ENCODE data around the gene AGMO. TPM values are rescaled to one million over a fixed set of nuclear protein-coding genes. Genes with fewer than 3 reads are reported as not detected.

The AGMO gene
- total and polyA plus RNA-seq, 4 donors = 21.6 to 46.6 (median 31.6) TPM

DNA sequence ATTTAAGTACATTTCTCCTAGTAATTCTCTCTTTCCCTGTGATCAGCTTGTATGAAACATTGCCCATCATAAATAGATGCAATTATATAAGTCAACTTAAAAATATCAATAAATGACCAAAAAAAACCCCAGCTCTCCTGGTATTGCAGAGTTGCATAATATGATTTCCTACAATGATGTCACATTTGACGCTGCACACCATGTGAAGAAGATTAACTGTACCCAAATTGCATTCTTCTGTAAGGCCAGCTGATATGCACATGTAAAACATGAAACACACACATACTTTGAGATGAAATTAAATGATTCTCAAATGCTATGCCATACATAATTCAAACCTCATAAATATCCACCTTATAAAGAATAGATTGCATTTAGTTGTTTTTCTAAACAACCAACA, 115.5 kb downstream of the AGMO start:
- Histone ChIP-seq H3K36me3 (ENCODE audit: control insufficient read depth in 4 of 4, insufficient read depth in 3 of 4, low read depth in 1 of 4, low read length in 3 of 4) (no peaks in the 10 kb centered on the region), H3K9me3 (ENCODE audit: control insufficient read depth in 4 of 4, low read length in 3 of 4) (no peaks in the 10 kb centered on the region), H3K27ac (ENCODE audit: low read depth in 1 of 2, low read length in 2 of 2) (no peak overlapping the region), H3K4me3 (ENCODE audit: low read depth in 1 of 3, low read length in 3 of 3) (no peak overlapping the region), H3K9ac (ENCODE audit: low read depth in 1 of 2, low read length in 2 of 2) (no peak overlapping the region), H3K4me1 (ENCODE audit: control insufficient read depth in 4 of 4, insufficient read depth in 4 of 4, low read length in 3 of 4) (no peaks in the 10 kb centered on the region), H3K27me3 (ENCODE audit: control insufficient read depth in 4 of 4, insufficient read depth in 4 of 4, low read length in 3 of 4) (no peaks in the 10 kb centered on the region)
- DNase-seq (ENCODE audit: low spot score) = no peak
- 1% methylated on average over 1 of the region's 1 CpG for WGBS
- TF ChIP-seq YY1 (IDR thresholded peaks at IDR 0.05) (no peak), SP1 (IDR thresholded peaks at IDR 0.05) (no peak)
- TF ChIP-seq, protein P1, sequence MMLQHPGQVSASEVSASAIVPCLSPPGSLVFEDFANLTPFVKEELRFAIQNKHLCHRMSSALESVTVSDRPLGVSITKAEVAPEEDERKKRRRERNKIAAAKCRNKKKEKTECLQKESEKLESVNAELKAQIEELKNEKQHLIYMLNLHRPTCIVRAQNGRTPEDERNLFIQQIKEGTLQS (IDR thresholded peaks at IDR 0.05) = no peak
- TF ChIP-seq, protein P2, sequence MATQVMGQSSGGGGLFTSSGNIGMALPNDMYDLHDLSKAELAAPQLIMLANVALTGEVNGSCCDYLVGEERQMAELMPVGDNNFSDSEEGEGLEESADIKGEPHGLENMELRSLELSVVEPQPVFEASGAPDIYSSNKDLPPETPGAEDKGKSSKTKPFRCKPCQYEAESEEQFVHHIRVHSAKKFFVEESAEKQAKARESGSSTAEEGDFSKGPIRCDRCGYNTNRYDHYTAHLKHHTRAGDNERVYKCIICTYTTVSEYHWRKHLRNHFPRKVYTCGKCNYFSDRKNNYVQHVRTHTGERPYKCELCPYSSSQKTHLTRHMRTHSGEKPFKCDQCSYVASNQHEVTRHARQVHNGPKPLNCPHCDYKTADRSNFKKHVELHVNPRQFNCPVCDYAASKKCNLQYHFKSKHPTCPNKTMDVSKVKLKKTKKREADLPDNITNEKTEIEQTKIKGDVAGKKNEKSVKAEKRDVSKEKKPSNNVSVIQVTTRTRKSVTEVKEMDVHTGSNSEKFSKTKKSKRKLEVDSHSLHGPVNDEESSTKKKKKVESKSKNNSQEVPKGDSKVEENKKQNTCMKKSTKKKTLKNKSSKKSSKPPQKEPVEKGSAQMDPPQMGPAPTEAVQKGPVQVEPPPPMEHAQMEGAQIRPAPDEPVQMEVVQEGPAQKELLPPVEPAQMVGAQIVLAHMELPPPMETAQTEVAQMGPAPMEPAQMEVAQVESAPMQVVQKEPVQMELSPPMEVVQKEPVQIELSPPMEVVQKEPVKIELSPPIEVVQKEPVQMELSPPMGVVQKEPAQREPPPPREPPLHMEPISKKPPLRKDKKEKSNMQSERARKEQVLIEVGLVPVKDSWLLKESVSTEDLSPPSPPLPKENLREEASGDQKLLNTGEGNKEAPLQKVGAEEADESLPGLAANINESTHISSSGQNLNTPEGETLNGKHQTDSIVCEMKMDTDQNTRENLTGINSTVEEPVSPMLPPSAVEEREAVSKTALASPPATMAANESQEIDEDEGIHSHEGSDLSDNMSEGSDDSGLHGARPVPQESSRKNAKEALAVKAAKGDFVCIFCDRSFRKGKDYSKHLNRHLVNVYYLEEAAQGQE (IDR thresholded peaks at IDR 0.05) = no peak
- TF ChIP-seq, protein P3, sequence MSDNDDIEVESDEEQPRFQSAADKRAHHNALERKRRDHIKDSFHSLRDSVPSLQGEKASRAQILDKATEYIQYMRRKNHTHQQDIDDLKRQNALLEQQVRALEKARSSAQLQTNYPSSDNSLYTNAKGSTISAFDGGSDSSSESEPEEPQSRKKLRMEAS (IDR thresholded peaks at IDR 0.05) = no peak

DNA sequence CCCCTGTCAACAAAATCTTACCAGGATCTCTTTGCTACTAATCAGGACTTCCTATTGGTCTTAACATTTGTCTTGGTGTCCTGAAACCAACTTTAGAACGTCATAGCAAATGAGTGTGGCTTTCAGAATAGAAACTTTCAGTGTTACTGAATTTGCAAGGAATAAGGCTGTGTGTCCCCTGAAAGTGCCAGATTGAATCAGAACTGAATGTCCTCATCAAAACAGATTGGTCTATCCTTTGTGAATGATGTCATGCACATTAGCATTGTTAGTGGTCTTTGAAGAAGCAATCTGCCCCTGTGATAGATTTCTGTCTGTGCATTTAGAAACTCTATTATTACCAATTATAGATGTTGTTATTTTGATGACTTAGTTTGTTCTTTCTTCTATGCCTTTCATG, 119.9 kb downstream of the AGMO start:
- TF ChIP-seq FOXA1 (IDR thresholded peaks at IDR 0.05) (no peak), TAF1 (conservative IDR thresholded peaks at IDR 0.05) (no peak), SP1 (IDR thresholded peaks at IDR 0.05) (no peak), RXRA (IDR thresholded peaks at IDR 0.05) (no peak), RAD21 (IDR thresholded peaks at IDR 0.05) (no peak), HNF4G (IDR thresholded peaks at IDR 0.05) (no peak), JUND (IDR thresholded peaks at IDR 0.05) (no peak), HNF4A (conservative IDR thresholded peaks at IDR 0.05) (no peak), YY1 (IDR thresholded peaks at IDR 0.05) (no peak), GABPA (IDR thresholded peaks at IDR 0.05 in 1 of 2, conservative IDR thresholded peaks at IDR 0.05 in 1 of 2) (no peak), NR2F2 (IDR thresholded peaks at IDR 0.05) (no peak), EGR1 (IDR thresholded peaks at IDR 0.05; ENCODE audit: low read depth in 2 of 2) (no peak), FOXA2 (IDR thresholded peaks at IDR 0.05) (no peak)
- TF ChIP-seq, protein P2 (IDR thresholded peaks at IDR 0.05) = no peak
- TF ChIP-seq, protein P3 (IDR thresholded peaks at IDR 0.05) = no peak
- TF ChIP-seq, protein P1 (IDR thresholded peaks at IDR 0.05) = no peak
- TF ChIP-seq, protein P4, sequence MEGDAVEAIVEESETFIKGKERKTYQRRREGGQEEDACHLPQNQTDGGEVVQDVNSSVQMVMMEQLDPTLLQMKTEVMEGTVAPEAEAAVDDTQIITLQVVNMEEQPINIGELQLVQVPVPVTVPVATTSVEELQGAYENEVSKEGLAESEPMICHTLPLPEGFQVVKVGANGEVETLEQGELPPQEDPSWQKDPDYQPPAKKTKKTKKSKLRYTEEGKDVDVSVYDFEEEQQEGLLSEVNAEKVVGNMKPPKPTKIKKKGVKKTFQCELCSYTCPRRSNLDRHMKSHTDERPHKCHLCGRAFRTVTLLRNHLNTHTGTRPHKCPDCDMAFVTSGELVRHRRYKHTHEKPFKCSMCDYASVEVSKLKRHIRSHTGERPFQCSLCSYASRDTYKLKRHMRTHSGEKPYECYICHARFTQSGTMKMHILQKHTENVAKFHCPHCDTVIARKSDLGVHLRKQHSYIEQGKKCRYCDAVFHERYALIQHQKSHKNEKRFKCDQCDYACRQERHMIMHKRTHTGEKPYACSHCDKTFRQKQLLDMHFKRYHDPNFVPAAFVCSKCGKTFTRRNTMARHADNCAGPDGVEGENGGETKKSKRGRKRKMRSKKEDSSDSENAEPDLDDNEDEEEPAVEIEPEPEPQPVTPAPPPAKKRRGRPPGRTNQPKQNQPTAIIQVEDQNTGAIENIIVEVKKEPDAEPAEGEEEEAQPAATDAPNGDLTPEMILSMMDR (IDR thresholded peaks at IDR 0.05; ENCODE audit: low read depth, low read length, missing input control) = no peak
- TF ChIP-seq, protein P5, sequence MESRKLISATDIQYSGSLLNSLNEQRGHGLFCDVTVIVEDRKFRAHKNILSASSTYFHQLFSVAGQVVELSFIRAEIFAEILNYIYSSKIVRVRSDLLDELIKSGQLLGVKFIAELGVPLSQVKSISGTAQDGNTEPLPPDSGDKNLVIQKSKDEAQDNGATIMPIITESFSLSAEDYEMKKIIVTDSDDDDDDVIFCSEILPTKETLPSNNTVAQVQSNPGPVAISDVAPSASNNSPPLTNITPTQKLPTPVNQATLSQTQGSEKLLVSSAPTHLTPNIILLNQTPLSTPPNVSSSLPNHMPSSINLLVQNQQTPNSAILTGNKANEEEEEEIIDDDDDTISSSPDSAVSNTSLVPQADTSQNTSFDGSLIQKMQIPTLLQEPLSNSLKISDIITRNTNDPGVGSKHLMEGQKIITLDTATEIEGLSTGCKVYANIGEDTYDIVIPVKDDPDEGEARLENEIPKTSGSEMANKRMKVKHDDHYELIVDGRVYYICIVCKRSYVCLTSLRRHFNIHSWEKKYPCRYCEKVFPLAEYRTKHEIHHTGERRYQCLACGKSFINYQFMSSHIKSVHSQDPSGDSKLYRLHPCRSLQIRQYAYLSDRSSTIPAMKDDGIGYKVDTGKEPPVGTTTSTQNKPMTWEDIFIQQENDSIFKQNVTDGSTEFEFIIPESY (IDR thresholded peaks at IDR 0.05) = no peak
- no peak overlapping the region for H3K27ac ChIP-seq (ENCODE audit: low read depth in 1 of 2, low read length in 2 of 2)
- H3K9me3 ChIP-seq (ENCODE audit: control insufficient read depth in 4 of 4, low read length in 3 of 4) = no peaks in the 10 kb centered on the region
- WGBS = 77% methylated on average over 1 of the region's 1 CpG
- no peak overlapping the region for H3K4me3 ChIP-seq (ENCODE audit: low read depth in 1 of 3, low read length in 3 of 3)
- no peaks in the 10 kb centered on the region for H3K36me3 ChIP-seq (ENCODE audit: control insufficient read depth in 4 of 4, insufficient read depth in 3 of 4, low read depth in 1 of 4, low read length in 3 of 4)
- H3K9ac ChIP-seq (ENCODE audit: low read depth in 1 of 2, low read length in 2 of 2) = no peak overlapping the region
- H3K27me3 ChIP-seq (ENCODE audit: control insufficient read depth in 4 of 4, insufficient read depth in 4 of 4, low read length in 3 of 4) = no peaks in the 10 kb centered on the region
- no peaks in the 10 kb centered on the region for H3K4me1 ChIP-seq (ENCODE audit: control insufficient read depth in 4 of 4, insufficient read depth in 4 of 4, low read length in 3 of 4)
- no peak for DNase-seq (ENCODE audit: low spot score)

Data from liver (tissue), 9 donors.